ENCODE results near the gene DHH.
A peak's percentile ranks its signal among the peaks of the same experiment; 100 is the strongest.
"Not testable (repeated sequence)": the region's sequence is repeated elsewhere in the genome, so short reads cannot be mapped to it uniquely, and the experiment has no call there.

The DHH gene

GRCh38 chr12:49070971-49071370 is 23.6 kb downstream of the DHH start:
- DNase-seq (ENCODE audit: low read depth in 2 of 2), result no peak

- peak; percentile 99 for DNase-seq (ENCODE audit: low read depth in 2 of 2)
Measured at GRCh38 chr12:49069507-49070346, 24.9 kb downstream of the DHH start, which contains the start of gene RHEBL1. Gene RHEBL1 (minus strand): TSS chr12:49069979. CDS start chr12:49069785, 194 bp downstream.

GRCh38 chr12:49068879-49069506 is 25.6 kb downstream of the DHH start:
- DNase-seq (ENCODE audit: low read depth in 2 of 2), result no peak

DNA sequence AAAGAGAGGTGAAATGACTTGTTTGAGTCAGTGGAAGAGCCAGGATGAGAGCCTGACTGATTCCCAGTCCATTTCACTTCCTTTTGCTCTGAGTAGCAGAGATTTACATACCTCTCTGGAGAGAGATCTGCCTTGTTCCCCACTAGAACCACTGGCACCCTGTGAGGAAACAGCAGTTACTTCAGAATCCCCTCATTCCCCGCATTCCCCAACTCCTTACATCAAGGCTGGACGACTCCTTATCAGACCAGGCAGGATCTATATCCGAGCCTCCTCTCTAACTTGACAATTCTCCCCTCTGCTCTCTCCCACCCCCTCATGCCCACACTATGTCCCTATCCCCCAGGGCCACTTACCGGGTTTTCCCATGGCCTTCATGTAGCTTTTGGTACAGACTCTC is 28.5 kb downstream of the DHH start:
- no peak for DNase-seq (ENCODE audit: low read depth in 2 of 2)

DNA sequence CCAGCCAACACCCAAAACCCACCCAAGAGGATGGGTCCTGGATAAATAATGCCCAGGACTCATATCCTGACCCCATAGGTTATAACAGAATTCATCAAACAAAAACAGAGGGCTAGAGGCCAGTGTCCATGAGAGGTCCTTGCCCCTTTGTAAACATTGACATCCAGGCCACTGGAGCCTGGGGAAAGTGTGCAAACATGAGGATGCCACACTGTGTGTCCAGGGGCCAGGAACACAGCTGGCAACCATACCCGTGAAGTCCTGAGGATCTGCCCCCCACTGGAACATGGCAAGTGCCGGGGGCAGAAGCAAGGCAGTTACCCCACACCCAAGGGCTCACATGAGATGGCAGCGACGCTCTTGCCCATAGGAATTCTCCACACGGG is 29.8 kb downstream of the DHH start:
- no peak for DNase-seq (ENCODE audit: low read depth in 2 of 2)

GRCh38 chr12:49061916-49062315 is 32.7 kb downstream of the DHH start:
- DNase-seq (ENCODE audit: low read depth in 2 of 2), result not testable (repeated sequence)

DNA sequence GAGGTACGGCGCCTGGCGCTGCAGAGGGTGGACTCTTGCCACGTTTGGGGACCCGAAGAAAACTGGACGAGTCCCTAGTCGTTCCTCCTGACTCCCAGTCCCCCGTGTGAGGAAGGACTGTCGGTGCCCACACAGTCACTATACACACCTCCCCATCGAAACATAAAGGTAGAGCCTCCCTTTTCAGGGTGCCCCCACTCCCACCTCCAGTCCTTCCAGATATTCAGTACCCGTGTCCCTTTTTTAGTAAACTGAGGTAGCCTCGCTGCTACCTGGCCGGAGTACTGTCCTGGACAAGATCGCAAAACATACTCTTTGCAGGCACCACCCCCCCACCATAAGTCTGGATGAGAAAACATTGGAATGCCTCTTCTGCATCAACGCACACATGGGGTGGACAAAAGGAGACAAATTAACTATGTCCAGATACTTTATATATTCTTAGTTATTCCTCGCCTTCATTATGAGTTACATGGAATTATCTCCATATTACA is 33.4 kb downstream of the DHH start:
- no peak for DNase-seq (ENCODE audit: low read depth in 2 of 2)

DNA sequence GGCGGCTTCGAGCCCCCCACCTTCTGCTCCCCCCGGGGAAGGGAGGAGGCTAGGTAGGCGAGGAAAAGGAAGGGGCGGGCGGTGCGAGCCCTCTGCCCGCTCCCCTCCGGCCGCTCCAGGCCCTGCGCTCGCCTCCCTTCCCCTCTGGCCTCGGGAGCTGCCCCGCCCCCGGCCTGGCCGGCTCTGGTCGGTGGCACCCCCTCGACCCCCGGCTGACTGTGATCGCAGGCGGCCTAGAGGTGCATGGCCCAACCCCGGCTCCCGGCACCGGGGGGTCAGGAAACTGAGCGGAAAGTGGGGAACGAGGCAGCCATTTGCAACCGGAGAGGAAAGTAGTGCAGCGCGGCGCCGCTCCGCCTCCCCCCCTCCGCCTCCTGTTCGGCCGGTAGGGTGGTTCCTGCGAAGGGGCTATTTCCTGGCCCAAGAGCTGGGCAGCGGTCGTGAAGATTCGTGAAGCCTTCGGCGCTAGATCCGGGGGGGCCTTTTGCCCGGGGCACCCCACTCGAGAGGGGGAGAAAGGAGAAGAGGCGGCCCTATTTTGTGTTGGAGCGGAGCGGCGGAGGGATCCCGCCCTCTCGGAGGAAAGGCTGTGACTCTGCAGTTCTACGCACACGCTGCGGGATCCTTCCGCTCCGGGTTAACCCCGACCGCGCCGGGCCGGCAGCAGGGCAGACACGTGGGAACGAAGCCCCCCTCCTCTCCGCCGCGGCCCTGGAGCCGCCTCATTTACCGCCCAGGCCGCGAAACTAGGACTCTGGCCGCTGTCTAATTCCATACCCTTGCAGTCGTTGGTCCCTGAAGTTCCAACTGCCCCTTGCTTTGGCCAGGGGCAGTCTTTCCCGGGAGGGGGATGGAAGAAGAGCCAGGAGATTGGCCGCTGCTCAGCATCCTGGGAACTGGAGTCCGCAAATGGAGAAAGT is 34.1 kb downstream of the DHH start, which contains the start of gene KMT2D:
Gene KMT2D (minus strand): TSS at position 558 of the 920 bp plus-strand sequence. CDS start 5,470 bp downstream, outside the sequence.
- peak; percentile 79 to 83 for DNase-seq (ENCODE audit: low read depth in 2 of 2)

- DNase-seq (ENCODE audit: low read depth in 2 of 2), result no peak
Measured at GRCh38 chr12:49059299-49060171, 35.1 kb downstream of the DHH start.

GRCh38 chr12:49059045-49059298 is 35.6 kb downstream of the DHH start:
- no peak for DNase-seq (ENCODE audit: low read depth in 2 of 2)

- DNase-seq (ENCODE audit: low read depth in 2 of 2), result no peak
Measured at GRCh38 chr12:49058366-49059044, 36.1 kb downstream of the DHH start.

DNA sequence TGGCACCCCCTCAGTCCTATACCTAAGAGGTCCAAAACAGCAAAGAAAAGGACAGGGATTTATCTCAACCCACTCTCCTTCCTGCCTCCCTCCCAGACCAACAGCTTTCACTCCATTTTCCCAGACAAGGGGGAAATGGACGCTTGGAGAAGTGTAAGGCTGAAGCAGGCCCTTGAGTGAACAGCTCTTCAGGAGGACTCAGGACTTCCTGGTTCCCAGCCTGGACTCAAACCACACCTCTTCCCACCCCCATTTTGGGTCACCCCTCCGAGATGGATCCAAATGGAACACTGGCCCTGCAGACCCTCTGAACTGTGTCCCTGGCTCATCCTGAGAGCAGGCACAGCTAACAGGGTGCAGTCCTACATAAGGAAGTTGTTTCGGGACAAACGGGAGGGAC is 36.7 kb downstream of the DHH start:
- DNase-seq (ENCODE audit: low read depth in 2 of 2), result no peak

GRCh38 chr12:49055978-49056754 is 38.4 kb downstream of the DHH start:
- peak in 1 of 2 donors; percentile 19 for DNase-seq (ENCODE audit: low read depth in 2 of 2)

GRCh38 chr12:49055092-49055491 is 39.5 kb downstream of the DHH start:
- DNase-seq (ENCODE audit: low read depth in 2 of 2), result no peak

- DNase-seq (ENCODE audit: low read depth in 2 of 2), result no peak
Measured at GRCh38 chr12:49054524-49054923, 40.1 kb downstream of the DHH start.

DNA sequence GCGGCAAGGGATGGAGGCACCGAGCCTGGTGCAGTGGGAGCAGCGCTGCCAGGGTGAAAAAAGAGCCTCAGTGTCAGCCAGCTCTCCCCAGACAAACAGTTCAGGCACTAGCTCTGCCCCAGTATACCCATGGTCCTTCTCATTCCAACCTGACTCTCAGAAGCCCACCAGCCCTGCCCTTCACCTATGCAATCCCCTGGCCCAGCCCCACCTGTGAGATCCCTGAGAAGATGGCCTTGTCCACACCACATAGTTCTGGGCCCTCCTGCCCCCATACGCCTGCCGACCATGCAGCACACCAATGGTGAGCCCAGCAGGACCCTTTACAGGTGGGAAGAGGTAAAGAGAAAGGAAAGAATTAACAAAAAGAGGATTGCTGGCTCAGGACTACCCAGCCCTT is 40.5 kb downstream of the DHH start:
- no peak for DNase-seq (ENCODE audit: low read depth in 2 of 2)

DNA sequence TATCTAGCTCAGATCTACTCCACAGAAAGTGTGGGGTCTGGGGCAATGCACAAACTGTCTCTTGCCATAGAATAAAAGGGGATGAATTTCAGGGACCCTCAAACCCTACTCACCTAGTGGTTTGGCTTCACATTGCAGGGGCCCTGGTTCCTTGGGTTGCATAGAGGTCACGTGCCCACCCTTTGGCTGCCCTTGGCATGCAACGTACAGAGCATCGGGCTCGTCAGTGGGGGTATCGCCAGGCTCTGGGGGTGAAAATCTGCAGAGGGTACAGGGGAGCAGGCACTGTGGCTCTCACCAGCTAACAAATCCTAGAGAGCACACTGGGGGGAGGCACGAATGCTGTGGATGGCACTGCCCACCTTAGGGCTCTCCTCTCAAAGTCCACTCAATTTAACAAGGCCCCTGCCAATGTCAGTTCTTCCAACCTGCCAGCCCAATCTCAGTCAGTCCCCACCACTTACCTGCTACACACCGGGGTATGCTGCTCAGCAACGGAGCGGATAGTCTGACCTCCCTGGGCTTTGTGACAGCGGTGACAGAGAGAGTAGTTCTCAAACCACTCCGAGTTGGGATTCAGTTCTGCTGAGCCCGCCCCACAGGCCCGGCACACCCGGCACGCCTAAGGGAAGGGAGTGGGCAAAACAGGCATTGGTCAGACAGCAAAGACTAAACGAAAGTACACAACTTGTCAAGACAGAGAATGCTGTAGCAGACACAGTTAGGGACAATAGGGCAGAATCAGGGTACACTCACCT is 42.0 kb downstream of the DHH start:
- DNase-seq (ENCODE audit: low read depth in 2 of 2), result no peak

GRCh38 chr12:49051777-49052438 is 42.7 kb downstream of the DHH start:
- DNase-seq (ENCODE audit: low read depth in 2 of 2), result no peak

Measured in stimulated activated CD8-positive, alpha-beta memory T cell treated with anti-CD3 and anti-CD28 coated beads, Interleukin-15, amount 100 ng/mL, for 48 hours (primary cell).